BJ (cell line): Measurements from ENCODE around the gene PPP2CA. TPM values are rescaled to one million over a fixed set of nuclear protein-coding genes. Genes with fewer than 3 reads are reported as not detected.
A peak's percentile ranks its signal among the peaks of the same experiment; 100 is the strongest.
"Not testable (repeated sequence)": the region's sequence is repeated elsewhere in the genome, so short reads cannot be mapped to it uniquely, and the experiment has no call there.

Experiments
- CTCF ChIA-PET: fragments of 350-600 bp; formaldehyde crosslinking; extraction: SDS; loops from one replicate; lab custom pipeline; 2021; ENCODE audit warnings: antibody characterized with exemption, inconsistent platforms; lab: Yijun Ruan, JAX
- POLR2A ChIA-PET: fragments of 300-600 bp; sonication (Branson Sonifier 250); formaldehyde crosslinking; extraction: SDS; loops from one replicate; lab custom pipeline; 2021; ENCODE audit warnings: antibody characterized with exemption; lab: Charles Lee
- DNase-seq: peaks from one replicate; pipeline ENCODE4 v3.0.0-alpha.2; 2011; ENCODE audit warnings: low read depth
- H3K27me3 ChIP-seq: 2 replicates; pipeline ENCODE4 v1.6.0; 2011; ENCODE audit warnings: low read length; ENCODE audit not compliant: control insufficient read depth, insufficient read depth
- H3K36me3 ChIP-seq: 2 replicates; pipeline ENCODE4 v1.5.1; 2011; ENCODE audit warnings: low read length; ENCODE audit not compliant: control insufficient read depth, insufficient read depth
- H3K4me3 ChIP-seq: 2 replicates; pipeline ENCODE4 v1.5.1; 2011; ENCODE audit warnings: low read depth, mild to moderate bottlenecking, control low read depth, low read length
- CTCF ChIP-seq: IDR thresholded peaks from 2 replicates; pipeline ENCODE4 v1.5.1; 2011; ENCODE audit warnings: low read depth, mild to moderate bottlenecking, control low read depth, inconsistent platforms, low read length, moderate library complexity; ENCODE audit not compliant: insufficient read depth
- polyA plus RNA-seq: library from polyadenylated mRNA; depleted of rRNA; stranded (reverse); fragments of >200 nt; gene quantifications from 2 replicates; pipeline ENCODE4 v1.2.3, GENCODE V29; 2011

Gene PPP2CA
- polyA plus RNA-seq, 1 experiment: 77.1 TPM

GRCh38 chr5:134257176-134257575 is 31.3 kb upstream of the PPP2CA start:
- POLR2A ChIA-PET: no interaction called here
- DNase-seq: no peak
- Histone ChIP-seq H3K27me3 (peaks cover 1% of the 10 kb centered on the region; the same call in 1 of the 2 replicates), H3K36me3 (no peaks in the 10 kb centered on the region), H3K4me3 (no peak overlapping the region)
- TF ChIP-seq CTCF: no peak
- CTCF ChIA-PET: interaction anchor here (1.5 kb wide), 1 partner anchor 20 kb away, joined by 4 read pairs; no protein-coding TSS in a partner anchor

GRCh38 chr5:134255418-134256150 is 29.7 kb upstream of the PPP2CA start:
- POLR2A ChIA-PET: no interaction called here
- no peak for DNase-seq
- CTCF ChIA-PET: interaction anchor here (0.7 to 1.5 kb wide), 4 partner anchors 11 to 332 kb away, joined by 3 to 4 read pairs (median 3); no protein-coding TSS in a partner anchor
- Histone ChIP-seq H3K36me3 (no peaks in the 10 kb centered on the region), H3K27me3 (no peaks in the 10 kb centered on the region), H3K4me3 (no peak overlapping the region)
- no peak for TF ChIP-seq CTCF

- H3K27me3 ChIP-seq, POLR2A ChIA-PET, H3K4me3 ChIP-seq, DNase-seq, CTCF ChIA-PET, H3K36me3 ChIP-seq: not testable (repeated sequence)
Observed at GRCh38 chr5:134253368-134254153, 27.7 kb upstream of the PPP2CA start.

GRCh38 chr5:134252671-134253070 is 26.8 kb upstream of the PPP2CA start:
- Histone ChIP-seq H3K4me3 (no peak overlapping the region), H3K36me3 (no peaks in the 10 kb centered on the region), H3K27me3 (no peaks in the 10 kb centered on the region)
- ChIA-PET CTCF (interaction anchor here (0.6 to 1.3 kb wide), 2 partner anchors 23 to 31 kb away, joined by 3 to 4 read pairs; no protein-coding TSS in a partner anchor), POLR2A (interaction anchor here (1.0 kb wide), 1 partner anchor 27 kb away, joined by 10 read pairs; the partner anchor contains the start of gene PPP2CA)
- TF ChIP-seq CTCF: no peak
- DNase-seq: peak; percentile 59

- Histone ChIP-seq H3K36me3 (no peaks in the 10 kb centered on the region), H3K4me3 (no peak overlapping the region), H3K27me3 (no peaks in the 10 kb centered on the region)
- no peak for TF ChIP-seq CTCF
- POLR2A ChIA-PET: interaction anchor here (0.6 kb wide), 1 partner anchor 113 kb away, joined by 12 read pairs; no protein-coding TSS in a partner anchor
- CTCF ChIA-PET: interaction anchor here (1.1 kb wide), 1 partner anchor 26 kb away, joined by 4 read pairs; no protein-coding TSS in a partner anchor
- DNase-seq: no peak
Observed at GRCh38 chr5:134250949-134251348, 25.1 kb upstream of the PPP2CA start.
